MG63 (cell line): ENCODE data around the gene ENO2. TPM values are rescaled to one million over a fixed set of nuclear protein-coding genes. Genes with fewer than 3 reads are reported as not detected.
"Not testable (repeated sequence)": the region's sequence is repeated elsewhere in the genome, so short reads cannot be mapped to it uniquely, and the experiment has no call there.

Experiments
- DNase-seq: peaks from one replicate; pipeline ENCODE4 v3.0.0-alpha.2; 2020
- H3K27me3 ChIP-seq: fragments of 250-450 bp; sonication (Bioruptor Pico); 2 replicates; pipeline ENCODE4 v1.5.1; 2020; ENCODE audit warnings: mild to moderate bottlenecking, moderate library complexity
- H3K36me3 ChIP-seq: fragments of 250-450 bp; sonication (Bioruptor Pico); 2 replicates; pipeline ENCODE4 v1.5.1; 2020; ENCODE audit warnings: mild to moderate bottlenecking, moderate library complexity
- H3K4me3 ChIP-seq: fragments of 250-450 bp; sonication (Bioruptor Pico); 2 replicates; pipeline ENCODE4 v1.5.1; 2020; ENCODE audit warnings: mild to moderate bottlenecking, moderate library complexity
- H3K9me3 ChIP-seq: fragments of 250-450 bp; sonication (Bioruptor Pico); 2 replicates; pipeline ENCODE4 v1.5.1; 2020; ENCODE audit warnings: mild to moderate bottlenecking, moderate library complexity
- total RNA-seq: library from RNA; depleted of rRNA; stranded (reverse); fragments of >200 nt; shearing (Covaris generic); gene quantifications from 2 replicates; pipeline ENCODE4 v1.2.3, GENCODE V29; 2014; ENCODE audit warnings: low replicate concordance

The ENO2 gene
- total RNA-seq, 1 experiment from 2014 or later, result 11.9 TPM

GRCh38 chr12:6902448-6902847 is 11.9 kb upstream of the ENO2 start:
- Histone ChIP-seq H3K36me3 (no peaks in the 10 kb centered on the region), H3K27me3 (no peaks in the 10 kb centered on the region), H3K4me3 (no peak overlapping the region), H3K9me3 (no peaks in the 10 kb centered on the region)
- no peak for DNase-seq

GRCh38 chr12:6903722-6904121 is 10.7 kb upstream of the ENO2 start:
- H3K36me3 ChIP-seq, result no peaks in the 10 kb centered on the region
- DNase-seq, result no peak
- no peak overlapping the region for H3K4me3 ChIP-seq
- H3K27me3 ChIP-seq, result no peaks in the 10 kb centered on the region
- H3K9me3 ChIP-seq, result no peaks in the 10 kb centered on the region

GRCh38 chr12:6904280-6905276 is 9.8 kb upstream of the ENO2 start, which contains the start of gene LRRC23:
Gene LRRC23 (plus strand): TSS chr12:6904822. CDS start chr12:6905634, 812 bp downstream.
- Histone ChIP-seq H3K9me3 (no peaks in the 10 kb centered on the region), H3K4me3 (peak within 1 kb of the TSS; percentile 76), H3K36me3 (no peaks in the 10 kb centered on the region), H3K27me3 (no peaks in the 10 kb centered on the region)
- DNase-seq, result peak; percentile 95

GRCh38 chr12:6905414-6906040 is 8.9 kb upstream of the ENO2 start:
- peak overlapping the region; percentile 76 for H3K4me3 ChIP-seq
- DNase-seq, result no peak
- no peaks in the 10 kb centered on the region for H3K9me3 ChIP-seq
- H3K36me3 ChIP-seq, result no peaks in the 10 kb centered on the region
- H3K27me3 ChIP-seq, result no peaks in the 10 kb centered on the region

GRCh38 chr12:6908141-6908540 is 6.2 kb upstream of the ENO2 start:
- DNase-seq, H3K9me3 ChIP-seq, H3K4me3 ChIP-seq, H3K27me3 ChIP-seq, H3K36me3 ChIP-seq: not testable (repeated sequence)

- no peaks in the 10 kb centered on the region for H3K9me3 ChIP-seq
- no peak overlapping the region for H3K4me3 ChIP-seq
- H3K27me3 ChIP-seq, result no peaks in the 10 kb centered on the region
- H3K36me3 ChIP-seq, result no peaks in the 10 kb centered on the region
- DNase-seq, result no peak
These were observed 4.8 kb upstream of the ENO2 start for GRCh38 chr12:6909421-6910145.

GRCh38 chr12:6912164-6912935 is 2.0 kb upstream of the ENO2 start:
- Histone ChIP-seq H3K36me3 (peaks cover 4% of the 10 kb centered on the region; the same call in 1 of the 2 replicates), H3K27me3 (no peaks in the 10 kb centered on the region), H3K4me3 (no peak overlapping the region), H3K9me3 (no peaks in the 10 kb centered on the region)
- no peak for DNase-seq

- no peak for DNase-seq
These were observed 788 bp downstream of the ENO2 start for GRCh38 chr12:6914947-6915788.

GRCh38 chr12:6915789-6916285 is 1.5 kb downstream of the ENO2 start:
- H3K27me3 ChIP-seq, result no peaks in the 10 kb centered on the region
- DNase-seq, result no peak
- no peak overlapping the region for H3K4me3 ChIP-seq
- H3K36me3 ChIP-seq, result peaks cover 4% of the 10 kb centered on the region; the same call in 1 of the 2 replicates
- H3K9me3 ChIP-seq, result no peaks in the 10 kb centered on the region

More at GRCh38 chr12:6914947-6915788, 788 bp downstream of the ENO2 start:
- Histone ChIP-seq H3K36me3 (peaks cover 4% of the 10 kb centered on the region; the same call in 1 of the 2 replicates), H3K4me3 (peak overlapping the region; percentile 73), H3K27me3 (no peaks in the 10 kb centered on the region), H3K9me3 (no peaks in the 10 kb centered on the region)

- Histone ChIP-seq H3K9me3 (no peaks in the 10 kb centered on the region), H3K36me3 (peaks cover 4% of the 10 kb centered on the region; the same call in 1 of the 2 replicates), H3K27me3 (no peaks in the 10 kb centered on the region), H3K4me3 (no peak overlapping the region)
- no peak for DNase-seq
These were observed 2.2 kb downstream of the ENO2 start for GRCh38 chr12:6916426-6917200.

- no peaks in the 10 kb centered on the region for H3K9me3 ChIP-seq
- peaks cover 9% of the 10 kb centered on the region; the same call in 1 of the 2 replicates for H3K36me3 ChIP-seq
- H3K27me3 ChIP-seq, result no peaks in the 10 kb centered on the region
- no peak for DNase-seq
- H3K4me3 ChIP-seq, result no peak overlapping the region
These were observed 3.3 kb downstream of the ENO2 start for GRCh38 chr12:6917491-6918231.

GRCh38 chr12:6919588-6919987 is 5.2 kb downstream of the ENO2 start:
- Histone ChIP-seq H3K9me3 (no peaks in the 10 kb centered on the region), H3K4me3 (no peak overlapping the region), H3K36me3 (peaks cover 11% of the 10 kb centered on the region; the same call in 1 of the 2 replicates), H3K27me3 (no peaks in the 10 kb centered on the region)
- DNase-seq, result no peak

- H3K9me3 ChIP-seq, result no peaks in the 10 kb centered on the region
These were observed 7.2 kb downstream of the ENO2 start for GRCh38 chr12:6921539-6921938.

More at GRCh38 chr12:6921539-6921938, 7.2 kb downstream of the ENO2 start:
- Histone ChIP-seq H3K27me3 (no peaks in the 10 kb centered on the region), H3K36me3 (peaks cover 9% of the 10 kb centered on the region; the same call in 1 of the 2 replicates), H3K4me3 (no peak overlapping the region)
- no peak for DNase-seq
